IPS-20b (cell line): ENCODE data around the gene TSBP1.
"Not testable (repeated sequence)": the region's sequence is repeated elsewhere in the genome, so short reads cannot be mapped to it uniquely, and the experiment has no call there.

Experiments
- H3K27ac ChIP-seq: one replicate; pipeline ENCODE4 v1.5.1; 2013; ENCODE audit warnings: low read length
- H3K27me3 ChIP-seq: 2 replicates; pipeline ENCODE4 v1.6.1; 2013; ENCODE audit warnings: mild to moderate bottlenecking, low read length, inconsistent platforms; ENCODE audit not compliant: insufficient read depth
- H3K36me3 ChIP-seq: 2 replicates; pipeline ENCODE4 v1.6.1; 2013; ENCODE audit warnings: low read depth, mild to moderate bottlenecking, inconsistent platforms, low read length, moderate library complexity; ENCODE audit not compliant: insufficient read depth
- H3K4me1 ChIP-seq: 2 replicates; pipeline ENCODE4 v1.6.1; 2013; ENCODE audit warnings: mild to moderate bottlenecking, control low read depth, inconsistent platforms, low read length, moderate library complexity; ENCODE audit not compliant: insufficient read depth
- H3K4me3 ChIP-seq: 2 replicates; pipeline ENCODE4 v1.5.1; 2013; ENCODE audit warnings: mild to moderate bottlenecking, low read length, inconsistent platforms
- H3K9ac ChIP-seq: 2 replicates; pipeline ENCODE4 v1.6.1; 2013; ENCODE audit warnings: low read depth, mild to moderate bottlenecking, inconsistent platforms, low read length, moderate library complexity
- H3K9me3 ChIP-seq: 2 replicates; pipeline ENCODE4 v1.6.1; 2013; ENCODE audit warnings: mild to moderate bottlenecking, low read depth, low read length, inconsistent platforms; ENCODE audit not compliant: insufficient read depth

The TSBP1 gene

GRCh38 chr6:32267035-32267434 lies 104.7 kb downstream of the TSBP1 start:
- Histone ChIP-seq H3K36me3 (0 out of 2 replicates have a peak, but pooled peaks cover 2% of the 10 kb centered on the region), H3K9ac (no peak overlapping the region), H3K4me1 (no peaks in the 10 kb centered on the region), H3K9me3 (no peaks in the 10 kb centered on the region; the same call in 1 of the 2 replicates), H3K4me3 (no peak overlapping the region), H3K27me3 (no peaks in the 10 kb centered on the region), H3K27ac (no peak overlapping the region)

- not testable (repeated sequence) for H3K4me3 ChIP-seq, H3K27me3 ChIP-seq, H3K27ac ChIP-seq, H3K9ac ChIP-seq, H3K4me1 ChIP-seq, H3K9me3 ChIP-seq, H3K36me3 ChIP-seq
Observed at GRCh38 chr6:32257262-32257661, 114.4 kb downstream of the TSBP1 start.

- Histone ChIP-seq H3K27me3 (no peaks in the 10 kb centered on the region; the same call in 1 of the 2 replicates), H3K36me3 (no peaks in the 10 kb centered on the region), H3K27ac (peak overlapping the region; percentile 67), H3K9me3 (no peaks in the 10 kb centered on the region), H3K9ac (peak overlapping the region; percentile 85; the same call in 1 of the 2 replicates), H3K4me3 (peak overlapping the region; percentile 64), H3K4me1 (peaks cover 9% of the 10 kb centered on the region; the same call in 1 of the 2 replicates)
Observed at GRCh38 chr6:32255199-32256153, 116.2 kb downstream of the TSBP1 start.

- H3K27ac ChIP-seq, result no peak overlapping the region
- no peaks in the 10 kb centered on the region for H3K36me3 ChIP-seq
- no peaks in the 10 kb centered on the region; the same call in 1 of the 2 replicates for H3K27me3 ChIP-seq
- peaks cover 3% of the 10 kb centered on the region; the same call in 1 of the 2 replicates for H3K9me3 ChIP-seq
- H3K4me1 ChIP-seq, result peaks cover 9% of the 10 kb centered on the region; the same call in 1 of the 2 replicates
- H3K9ac ChIP-seq, result peak overlapping the region; percentile 85; the same call in 1 of the 2 replicates
- H3K4me3 ChIP-seq, result peak overlapping the region; percentile 64; the same call in 1 of the 2 replicates
Observed at GRCh38 chr6:32254761-32255198, 116.9 kb downstream of the TSBP1 start.

- H3K27ac ChIP-seq, result no peak overlapping the region
- peaks cover 9% of the 10 kb centered on the region; the same call in 1 of the 2 replicates for H3K4me1 ChIP-seq
- H3K27me3 ChIP-seq, result no peaks in the 10 kb centered on the region; the same call in 1 of the 2 replicates
- no peak overlapping the region for H3K9ac ChIP-seq
- no peak overlapping the region for H3K4me3 ChIP-seq
- no peaks in the 10 kb centered on the region for H3K36me3 ChIP-seq
- H3K9me3 ChIP-seq, result peaks cover 17% of the 10 kb centered on the region; the same call in 1 of the 2 replicates
Observed at GRCh38 chr6:32252331-32253009, 119.2 kb downstream of the TSBP1 start.

GRCh38 chr6:32249262-32249661 lies 122.4 kb downstream of the TSBP1 start:
- Histone ChIP-seq H3K9ac (no peak overlapping the region), H3K36me3 (no peaks in the 10 kb centered on the region), H3K27ac (no peak overlapping the region), H3K4me3 (no peak overlapping the region), H3K27me3 (peaks cover under 1% of the 10 kb centered on the region), H3K9me3 (peaks cover 17% of the 10 kb centered on the region; the same call in 1 of the 2 replicates), H3K4me1 (no peaks in the 10 kb centered on the region; the same call in 1 of the 2 replicates)

GRCh38 chr6:32247401-32247800 lies 124.3 kb downstream of the TSBP1 start:
- H3K27ac ChIP-seq, result no peak overlapping the region
- no peak overlapping the region for H3K9ac ChIP-seq
- no peaks in the 10 kb centered on the region for H3K4me1 ChIP-seq
- peaks cover 9% of the 10 kb centered on the region; the same call in 1 of the 2 replicates for H3K27me3 ChIP-seq
- no peak overlapping the region for H3K4me3 ChIP-seq
- H3K9me3 ChIP-seq, result peaks cover 17% of the 10 kb centered on the region; the same call in 1 of the 2 replicates
- H3K36me3 ChIP-seq, result no peaks in the 10 kb centered on the region

GRCh38 chr6:32244946-32245398 lies 126.7 kb downstream of the TSBP1 start:
- Histone ChIP-seq H3K4me1 (no peaks in the 10 kb centered on the region), H3K4me3 (peak overlapping the region; percentile 36; the same call in 1 of the 2 replicates), H3K9ac (no peak overlapping the region), H3K27me3 (peaks cover 9% of the 10 kb centered on the region; the same call in 1 of the 2 replicates), H3K9me3 (peaks cover 17% of the 10 kb centered on the region; the same call in 1 of the 2 replicates), H3K36me3 (no peaks in the 10 kb centered on the region), H3K27ac (no peak overlapping the region)

- Histone ChIP-seq H3K9ac (no peak overlapping the region), H3K27me3 (peaks cover 9% of the 10 kb centered on the region; the same call in 1 of the 2 replicates), H3K4me3 (no peak overlapping the region), H3K36me3 (no peaks in the 10 kb centered on the region), H3K27ac (no peak overlapping the region), H3K4me1 (no peaks in the 10 kb centered on the region), H3K9me3 (peaks cover 10% of the 10 kb centered on the region; the same call in 1 of the 2 replicates)
Observed at GRCh38 chr6:32244270-32244669, 127.4 kb downstream of the TSBP1 start.
